AG08395 (cell line): ENCODE results near the gene OR8B8.
"Not testable (repeated sequence)": the region's sequence is repeated elsewhere in the genome, so short reads cannot be mapped to it uniquely, and the experiment has no call there.

Experiments
- DNase-seq: peaks from one replicate; pipeline ENCODE4 v3.0.0; 2012; ENCODE audit warnings: mixed read lengths, low spot score

Gene OR8B8

GRCh38 chr11:124441519-124441918, 4.0 kb downstream of the OR8B8 start:
- DNase-seq, result no peak

- DNase-seq, result no peak
These were observed 4.4 kb downstream of the OR8B8 start for GRCh38 chr11:124441081-124441480.

GRCh38 chr11:124440608-124441007, 4.9 kb downstream of the OR8B8 start:
- DNase-seq, result no peak

- DNase-seq, result no peak
These were observed 10.8 kb downstream of the OR8B8 start for GRCh38 chr11:124434699-124435098.

GRCh38 chr11:124429599-124429998, 15.9 kb downstream of the OR8B8 start:
- DNase-seq, result no peak

GRCh38 chr11:124424384-124424921, 21.0 kb downstream of the OR8B8 start, which contains the start of gene OR8B4:
OR8B4 (minus strand) TSS chr11:124424871; CDS start chr11:124424871, 0 bp downstream.
- no peak for DNase-seq

- DNase-seq, result no peak
These were observed 24.5 kb downstream of the OR8B8 start for GRCh38 chr11:124421043-124421442.

GRCh38 chr11:124415356-124415923, 30.1 kb downstream of the OR8B8 start:
- no peak for DNase-seq

- no peak for DNase-seq
These were observed 35.6 kb downstream of the OR8B8 start for GRCh38 chr11:124409906-124410305.

- DNase-seq, result no peak
These were observed 39.9 kb downstream of the OR8B8 start for GRCh38 chr11:124405581-124405980.

GRCh38 chr11:124403186-124403585, 42.3 kb downstream of the OR8B8 start:
- not testable (repeated sequence) for DNase-seq

GRCh38 chr11:124402326-124402922, 43.1 kb downstream of the OR8B8 start:
- DNase-seq, result peak; percentile 74

GRCh38 chr11:124398924-124399323, 46.6 kb downstream of the OR8B8 start, which contains the start of gene OR8B3:
OR8B3 (minus strand) TSS chr11:124399024; CDS start chr11:124397351, 1,673 bp downstream.
- no peak for DNase-seq

GRCh38 chr11:124396847-124397246, 48.6 kb downstream of the OR8B8 start:
- not testable (repeated sequence) for DNase-seq

- DNase-seq, result no peak
These were observed 51.1 kb downstream of the OR8B8 start for GRCh38 chr11:124394408-124394807.
